ENCODE results near the gene ITPK1.

ITPK1 gene

GRCh38 chr14:93046705-93047050, 69.0 kb downstream of the ITPK1 start:
- H3K36me3 ChIP-seq (ENCODE audit: control insufficient read depth, insufficient read depth, low read length) = peaks cover 4% of the 10 kb centered on the region
- H3K4me1 ChIP-seq (ENCODE audit: control insufficient read depth, insufficient read depth, low read length, poor library complexity, severe bottlenecking) = no peaks in the 10 kb centered on the region
- H3K27me3 ChIP-seq (replicated peaks; ENCODE audit: control insufficient read depth, insufficient read depth, low read length, poor library complexity, severe bottlenecking) = no peaks in the 10 kb centered on the region
- H3K27ac ChIP-seq (ENCODE audit: insufficient read depth, low read length, poor library complexity, severe bottlenecking) = no peak overlapping the region
- no peaks in the 10 kb centered on the region for H3K9me3 ChIP-seq (ENCODE audit: control insufficient read depth, low read length)
- H3K4me3 ChIP-seq (ENCODE audit: insufficient read depth, low read depth, low read length, poor library complexity, severe bottlenecking) = no peak overlapping the region
- no peak for DNase-seq

- Histone ChIP-seq H3K27me3 (replicated peaks; ENCODE audit: control insufficient read depth, insufficient read depth, low read length, poor library complexity, severe bottlenecking) (no peaks in the 10 kb centered on the region), H3K36me3 (ENCODE audit: control insufficient read depth, insufficient read depth, low read length) (peaks cover 4% of the 10 kb centered on the region), H3K4me3 (ENCODE audit: insufficient read depth, low read depth, low read length, poor library complexity, severe bottlenecking) (no peak overlapping the region), H3K27ac (ENCODE audit: insufficient read depth, low read length, poor library complexity, severe bottlenecking) (no peak overlapping the region), H3K9me3 (ENCODE audit: control insufficient read depth, low read length) (no peaks in the 10 kb centered on the region), H3K4me1 (ENCODE audit: control insufficient read depth, insufficient read depth, low read length, poor library complexity, severe bottlenecking) (no peaks in the 10 kb centered on the region)
- no peak for DNase-seq
These were observed 69.6 kb downstream of the ITPK1 start for GRCh38 chr14:93045965-93046704.

- Histone ChIP-seq H3K36me3 (ENCODE audit: control insufficient read depth, insufficient read depth, low read length) (peaks cover 4% of the 10 kb centered on the region), H3K27me3 (replicated peaks; ENCODE audit: control insufficient read depth, insufficient read depth, low read length, poor library complexity, severe bottlenecking) (no peaks in the 10 kb centered on the region), H3K4me3 (ENCODE audit: insufficient read depth, low read depth, low read length, poor library complexity, severe bottlenecking) (no peak overlapping the region), H3K9me3 (ENCODE audit: control insufficient read depth, low read length) (no peaks in the 10 kb centered on the region), H3K27ac (ENCODE audit: insufficient read depth, low read length, poor library complexity, severe bottlenecking) (no peak overlapping the region), H3K4me1 (ENCODE audit: control insufficient read depth, insufficient read depth, low read length, poor library complexity, severe bottlenecking) (no peaks in the 10 kb centered on the region)
- DNase-seq = no peak
These were observed 70.5 kb downstream of the ITPK1 start for GRCh38 chr14:93045211-93045674.

- Histone ChIP-seq H3K27me3 (replicated peaks; ENCODE audit: control insufficient read depth, insufficient read depth, low read length, poor library complexity, severe bottlenecking) (no peaks in the 10 kb centered on the region), H3K4me1 (ENCODE audit: control insufficient read depth, insufficient read depth, low read length, poor library complexity, severe bottlenecking) (no peaks in the 10 kb centered on the region), H3K36me3 (ENCODE audit: control insufficient read depth, insufficient read depth, low read length) (peaks cover 4% of the 10 kb centered on the region), H3K27ac (ENCODE audit: insufficient read depth, low read length, poor library complexity, severe bottlenecking) (no peak overlapping the region), H3K9me3 (ENCODE audit: control insufficient read depth, low read length) (no peaks in the 10 kb centered on the region), H3K4me3 (ENCODE audit: insufficient read depth, low read depth, low read length, poor library complexity, severe bottlenecking) (no peak overlapping the region)
- no peak for DNase-seq
These were observed 71.2 kb downstream of the ITPK1 start for GRCh38 chr14:93044556-93044955.

GRCh38 chr14:93044121-93044520, 71.6 kb downstream of the ITPK1 start:
- Histone ChIP-seq H3K4me3 (ENCODE audit: insufficient read depth, low read depth, low read length, poor library complexity, severe bottlenecking) (no peak overlapping the region), H3K4me1 (ENCODE audit: control insufficient read depth, insufficient read depth, low read length, poor library complexity, severe bottlenecking) (no peaks in the 10 kb centered on the region), H3K36me3 (ENCODE audit: control insufficient read depth, insufficient read depth, low read length) (peaks cover 1% of the 10 kb centered on the region), H3K27ac (ENCODE audit: insufficient read depth, low read length, poor library complexity, severe bottlenecking) (no peak overlapping the region), H3K27me3 (replicated peaks; ENCODE audit: control insufficient read depth, insufficient read depth, low read length, poor library complexity, severe bottlenecking) (no peaks in the 10 kb centered on the region), H3K9me3 (ENCODE audit: control insufficient read depth, low read length) (no peaks in the 10 kb centered on the region)
- no peak for DNase-seq

- H3K4me1 ChIP-seq (ENCODE audit: control insufficient read depth, insufficient read depth, low read length, poor library complexity, severe bottlenecking) = no peaks in the 10 kb centered on the region
- H3K27me3 ChIP-seq (replicated peaks; ENCODE audit: control insufficient read depth, insufficient read depth, low read length, poor library complexity, severe bottlenecking) = no peaks in the 10 kb centered on the region
- no peak overlapping the region for H3K4me3 ChIP-seq (ENCODE audit: insufficient read depth, low read depth, low read length, poor library complexity, severe bottlenecking)
- no peak for DNase-seq
- no peaks in the 10 kb centered on the region for H3K36me3 ChIP-seq (ENCODE audit: control insufficient read depth, insufficient read depth, low read length)
- H3K27ac ChIP-seq (ENCODE audit: insufficient read depth, low read length, poor library complexity, severe bottlenecking) = no peak overlapping the region
- no peaks in the 10 kb centered on the region for H3K9me3 ChIP-seq (ENCODE audit: control insufficient read depth, low read length)
These were observed 72.5 kb downstream of the ITPK1 start for GRCh38 chr14:93042968-93043940.

GRCh38 chr14:93041830-93042229, 73.9 kb downstream of the ITPK1 start:
- DNase-seq = no peak
- Histone ChIP-seq H3K36me3 (ENCODE audit: control insufficient read depth, insufficient read depth, low read length) (no peaks in the 10 kb centered on the region), H3K9me3 (ENCODE audit: control insufficient read depth, low read length) (no peaks in the 10 kb centered on the region), H3K27ac (ENCODE audit: insufficient read depth, low read length, poor library complexity, severe bottlenecking) (no peak overlapping the region), H3K4me3 (ENCODE audit: insufficient read depth, low read depth, low read length, poor library complexity, severe bottlenecking) (no peak overlapping the region), H3K27me3 (replicated peaks; ENCODE audit: control insufficient read depth, insufficient read depth, low read length, poor library complexity, severe bottlenecking) (no peaks in the 10 kb centered on the region), H3K4me1 (ENCODE audit: control insufficient read depth, insufficient read depth, low read length, poor library complexity, severe bottlenecking) (no peaks in the 10 kb centered on the region)

GRCh38 chr14:93040982-93041381, 74.7 kb downstream of the ITPK1 start:
- Histone ChIP-seq H3K4me3 (ENCODE audit: insufficient read depth, low read depth, low read length, poor library complexity, severe bottlenecking) (no peak overlapping the region), H3K36me3 (ENCODE audit: control insufficient read depth, insufficient read depth, low read length) (no peaks in the 10 kb centered on the region), H3K27me3 (replicated peaks; ENCODE audit: control insufficient read depth, insufficient read depth, low read length, poor library complexity, severe bottlenecking) (no peaks in the 10 kb centered on the region), H3K27ac (ENCODE audit: insufficient read depth, low read length, poor library complexity, severe bottlenecking) (no peak overlapping the region), H3K9me3 (ENCODE audit: control insufficient read depth, low read length) (no peaks in the 10 kb centered on the region), H3K4me1 (ENCODE audit: control insufficient read depth, insufficient read depth, low read length, poor library complexity, severe bottlenecking) (no peaks in the 10 kb centered on the region)
- no peak for DNase-seq

GRCh38 chr14:93040443-93040842, 75.3 kb downstream of the ITPK1 start:
- H3K27ac ChIP-seq (ENCODE audit: insufficient read depth, low read length, poor library complexity, severe bottlenecking) = no peak overlapping the region
- H3K36me3 ChIP-seq (ENCODE audit: control insufficient read depth, insufficient read depth, low read length) = no peaks in the 10 kb centered on the region
- no peaks in the 10 kb centered on the region for H3K4me1 ChIP-seq (ENCODE audit: control insufficient read depth, insufficient read depth, low read length, poor library complexity, severe bottlenecking)
- H3K9me3 ChIP-seq (ENCODE audit: control insufficient read depth, low read length) = no peaks in the 10 kb centered on the region
- no peak overlapping the region for H3K4me3 ChIP-seq (ENCODE audit: insufficient read depth, low read depth, low read length, poor library complexity, severe bottlenecking)
- no peaks in the 10 kb centered on the region for H3K27me3 ChIP-seq (replicated peaks; ENCODE audit: control insufficient read depth, insufficient read depth, low read length, poor library complexity, severe bottlenecking)
- DNase-seq = no peak

All from effector memory CD4-positive, alpha-beta T cell (primary cell).